Measurements from ENCODE around the gene PCDH12. TPM values are rescaled to one million over a fixed set of nuclear protein-coding genes. Genes with fewer than 3 reads are reported as not detected.

PCDH12 gene
- total RNA-seq (2012; rRNA removed), result 1.7 and 4.8 TPM in 2 replicates

DNA sequence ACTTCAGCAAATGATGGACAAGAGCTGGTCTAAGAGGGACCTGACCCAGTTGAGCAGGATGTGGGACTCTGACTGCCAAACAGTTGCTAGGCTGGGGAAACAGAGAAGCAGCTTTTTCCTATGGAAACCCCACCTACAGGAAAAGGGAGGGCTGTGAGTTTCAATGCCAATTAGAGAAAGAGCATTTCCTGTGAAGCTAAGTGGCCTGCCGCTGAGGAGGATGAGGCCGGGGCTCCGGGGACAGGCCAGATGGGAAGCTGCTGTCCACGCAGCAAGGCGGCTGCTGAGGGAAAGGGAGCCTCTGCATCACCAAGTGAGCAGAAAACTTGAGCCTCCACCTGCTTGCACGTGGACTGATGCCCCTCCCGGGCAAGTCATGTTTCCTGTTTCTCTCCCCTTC, at the start of gene PCDH12:
TSS of gene PCDH12 (minus strand) at position 90 of the 400 bp plus-strand sequence. CDS start 351 bp downstream, outside the sequence.
- peaks cover 3% of the 10 kb centered on the region for H3K4me1 ChIP-seq (ENCODE audit: control insufficient read depth, insufficient read depth, low read length)

DNA sequence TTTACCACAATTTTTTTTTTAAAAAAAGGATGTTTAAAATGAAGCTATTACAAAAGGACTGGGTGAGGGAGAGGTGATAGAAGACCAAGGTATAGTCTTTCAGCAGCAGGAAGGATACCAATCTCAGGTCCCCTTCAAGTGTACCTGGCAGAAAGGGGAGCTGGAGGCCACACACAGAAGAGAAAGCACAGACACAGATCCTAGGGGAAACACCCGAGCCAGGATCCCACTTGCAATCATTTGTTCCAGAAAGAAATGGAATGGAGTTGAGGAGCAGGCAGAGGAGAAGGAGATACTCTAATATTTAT, 49.2 kb upstream of the PCDH12 start:
- peaks cover 43% of the 10 kb centered on the region for H3K36me3 ChIP-seq (ENCODE audit: insufficient read depth, low read length)

More for the DNA sequence above, at the start of gene PCDH12:
- Histone ChIP-seq H3K36me3 (ENCODE audit: insufficient read depth, low read length) (no peaks in the 10 kb centered on the region), H3K4me2 (ENCODE audit: low read length) (no peak within 1 kb of the TSS), H3K9ac (ENCODE audit: low read depth, low read length) (no peak within 1 kb of the TSS), H3K27me3 (ENCODE audit: control insufficient read depth, insufficient read depth, low read length) (peaks cover 5% of the 10 kb centered on the region), H3K4me3 (ENCODE audit: low read length) (no peak within 1 kb of the TSS), H3K9me3 (replicated peaks; ENCODE audit: low read length) (no peaks in the 10 kb centered on the region)

DNA sequence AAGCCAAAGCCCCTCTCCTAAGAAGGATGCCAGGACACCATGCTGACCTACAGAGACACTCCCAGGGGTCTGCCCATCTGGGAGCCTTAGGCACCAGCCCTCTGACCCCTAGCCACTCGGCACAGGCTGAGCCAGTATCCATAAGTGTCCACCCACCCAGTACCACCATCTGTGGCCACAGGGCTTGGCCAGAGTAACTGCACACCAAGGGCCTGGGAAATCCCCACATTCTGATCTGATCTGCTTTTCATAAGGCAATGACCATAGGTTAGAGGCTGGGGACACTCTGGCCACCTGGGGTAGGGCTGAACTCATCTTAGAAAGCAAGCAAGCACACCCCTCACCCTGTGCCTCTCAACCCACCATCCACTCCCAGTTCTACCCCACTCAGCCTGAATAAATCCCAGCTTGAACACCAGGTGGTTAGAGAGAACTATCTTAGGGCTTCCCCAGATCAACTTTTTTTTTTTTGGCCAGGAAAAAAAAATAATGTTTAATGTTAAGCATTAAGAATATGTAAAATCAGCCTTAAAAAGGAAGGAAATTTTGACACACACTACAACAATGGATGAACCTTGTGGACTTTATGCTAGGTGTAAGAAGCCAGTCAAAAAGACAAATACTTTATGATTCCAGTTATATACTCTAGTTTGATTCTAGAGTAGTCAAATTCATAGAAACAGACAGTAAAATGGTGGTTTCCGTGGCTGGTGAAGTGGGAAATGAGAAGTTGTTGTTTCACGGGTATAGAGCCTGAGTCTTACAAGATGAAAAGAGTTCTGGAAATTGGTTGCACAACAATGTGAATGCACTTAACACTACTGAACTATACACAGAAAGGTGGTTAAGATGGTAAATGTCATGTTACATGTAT, 48.6 kb upstream of the PCDH12 start:
- Histone ChIP-seq H3K4me3 (ENCODE audit: low read length) (no peak overlapping the region), H3K9ac (ENCODE audit: low read depth, low read length) (no peak overlapping the region), H3K36me3 (ENCODE audit: insufficient read depth, low read length) (peaks cover 48% of the 10 kb centered on the region), H3K27me3 (ENCODE audit: control insufficient read depth, insufficient read depth, low read length) (no peaks in the 10 kb centered on the region), H3K4me1 (ENCODE audit: control insufficient read depth, insufficient read depth, low read length) (no peaks in the 10 kb centered on the region), H3K4me2 (ENCODE audit: low read length) (no peak overlapping the region), H3K9me3 (replicated peaks; ENCODE audit: low read length) (no peaks in the 10 kb centered on the region)

More for the DNA sequence above, 49.2 kb upstream of the PCDH12 start:
- no peaks in the 10 kb centered on the region for H3K27me3 ChIP-seq (ENCODE audit: control insufficient read depth, insufficient read depth, low read length)
- peaks cover 6% of the 10 kb centered on the region for H3K4me1 ChIP-seq (ENCODE audit: control insufficient read depth, insufficient read depth, low read length)
- no peaks in the 10 kb centered on the region for H3K9me3 ChIP-seq (replicated peaks; ENCODE audit: low read length)
- H3K4me3 ChIP-seq (ENCODE audit: low read length), result no peak overlapping the region
- no peak overlapping the region for H3K4me2 ChIP-seq (ENCODE audit: low read length)
- no peak overlapping the region for H3K9ac ChIP-seq (ENCODE audit: low read depth, low read length)

DNA sequence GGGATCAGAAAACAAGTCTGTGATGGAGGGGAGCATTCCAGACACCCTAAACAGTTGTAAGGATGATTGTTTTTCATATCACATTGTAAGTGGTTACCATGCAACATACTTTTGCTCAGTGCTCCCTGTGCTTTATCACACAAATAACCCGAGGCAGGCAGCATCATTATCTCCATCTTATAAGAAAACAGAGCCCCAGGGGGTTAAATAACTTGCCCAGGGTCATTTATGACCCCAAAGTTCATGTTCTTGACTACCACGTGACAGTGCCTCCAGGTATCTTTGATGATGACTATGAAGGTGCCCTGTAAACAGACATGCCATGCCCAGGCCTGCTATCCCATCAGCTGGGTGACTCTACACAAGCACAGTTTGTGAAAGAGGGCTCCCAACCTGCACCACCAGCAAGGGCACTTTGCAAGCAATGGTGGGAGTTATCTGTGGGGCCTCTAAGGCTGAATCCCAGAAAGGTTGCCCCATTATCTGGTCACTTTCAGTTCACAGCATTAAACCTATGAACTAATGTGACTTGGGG, 45.3 kb upstream of the PCDH12 start:
- H3K36me3 ChIP-seq (ENCODE audit: insufficient read depth, low read length), result peaks cover 63% of the 10 kb centered on the region
- no peak overlapping the region for H3K4me3 ChIP-seq (ENCODE audit: low read length)
- H3K4me2 ChIP-seq (ENCODE audit: low read length), result no peak overlapping the region
- no peaks in the 10 kb centered on the region for H3K27me3 ChIP-seq (ENCODE audit: control insufficient read depth, insufficient read depth, low read length)
- no peaks in the 10 kb centered on the region for H3K4me1 ChIP-seq (ENCODE audit: control insufficient read depth, insufficient read depth, low read length)
- no peaks in the 10 kb centered on the region for H3K9me3 ChIP-seq (replicated peaks; ENCODE audit: low read length)
- no peak overlapping the region for H3K9ac ChIP-seq (ENCODE audit: low read depth, low read length)

- H3K36me3 ChIP-seq (ENCODE audit: insufficient read depth, low read length), result peaks cover 51% of the 10 kb centered on the region
- H3K27me3 ChIP-seq (ENCODE audit: control insufficient read depth, insufficient read depth, low read length), result no peaks in the 10 kb centered on the region
- H3K9me3 ChIP-seq (replicated peaks; ENCODE audit: low read length), result no peaks in the 10 kb centered on the region
- H3K9ac ChIP-seq (ENCODE audit: low read depth, low read length), result no peak overlapping the region
- no peak overlapping the region for H3K4me2 ChIP-seq (ENCODE audit: low read length)
- H3K4me1 ChIP-seq (ENCODE audit: control insufficient read depth, insufficient read depth, low read length), result no peaks in the 10 kb centered on the region
- no peak overlapping the region for H3K4me3 ChIP-seq (ENCODE audit: low read length)
Observed at GRCh38 chr5:142000704-142001484, 42.9 kb upstream of the PCDH12 start.

- H3K27me3 ChIP-seq (ENCODE audit: control insufficient read depth, insufficient read depth, low read length), result no peaks in the 10 kb centered on the region
- H3K4me1 ChIP-seq (ENCODE audit: control insufficient read depth, insufficient read depth, low read length), result no peaks in the 10 kb centered on the region
- no peak overlapping the region for H3K9ac ChIP-seq (ENCODE audit: low read depth, low read length)
- H3K36me3 ChIP-seq (ENCODE audit: insufficient read depth, low read length), result peaks cover 46% of the 10 kb centered on the region
- H3K4me2 ChIP-seq (ENCODE audit: low read length), result no peak overlapping the region
- H3K4me3 ChIP-seq (ENCODE audit: low read length), result no peak overlapping the region
- no peaks in the 10 kb centered on the region for H3K9me3 ChIP-seq (replicated peaks; ENCODE audit: low read length)
Observed at GRCh38 chr5:142000173-142000572, 42.2 kb upstream of the PCDH12 start.

GRCh38 chr5:141997358-141997960, 39.5 kb upstream of the PCDH12 start:
- Histone ChIP-seq H3K4me2 (ENCODE audit: low read length) (no peak overlapping the region), H3K4me3 (ENCODE audit: low read length) (no peak overlapping the region), H3K36me3 (ENCODE audit: insufficient read depth, low read length) (peaks cover 51% of the 10 kb centered on the region), H3K9me3 (replicated peaks; ENCODE audit: low read length) (no peaks in the 10 kb centered on the region), H3K27me3 (ENCODE audit: control insufficient read depth, insufficient read depth, low read length) (no peaks in the 10 kb centered on the region), H3K9ac (ENCODE audit: low read depth, low read length) (no peak overlapping the region), H3K4me1 (ENCODE audit: control insufficient read depth, insufficient read depth, low read length) (no peaks in the 10 kb centered on the region)

DNA sequence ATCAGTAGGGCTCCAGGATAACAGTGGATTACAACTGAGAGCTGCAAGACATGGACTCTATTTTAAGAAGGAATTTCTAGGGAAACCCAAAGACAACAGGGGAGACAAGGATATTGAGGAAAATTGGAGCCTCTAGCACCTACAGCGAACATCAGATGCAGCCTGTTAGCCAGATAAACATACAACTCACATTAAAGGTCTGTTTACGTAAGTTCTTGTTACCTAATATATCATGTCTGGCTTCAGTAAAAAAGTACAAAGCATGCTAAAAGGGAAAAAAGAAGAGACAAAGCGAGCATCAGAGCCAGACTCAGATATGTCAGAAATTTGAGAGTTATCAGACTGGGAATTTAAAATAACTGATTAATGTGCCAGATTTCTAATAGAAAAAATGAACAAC, 37.7 kb upstream of the PCDH12 start:
- Histone ChIP-seq H3K4me2 (ENCODE audit: low read length) (no peak overlapping the region), H3K4me3 (ENCODE audit: low read length) (no peak overlapping the region), H3K9me3 (replicated peaks; ENCODE audit: low read length) (no peaks in the 10 kb centered on the region), H3K9ac (ENCODE audit: low read depth, low read length) (no peak overlapping the region), H3K27me3 (ENCODE audit: control insufficient read depth, insufficient read depth, low read length) (no peaks in the 10 kb centered on the region), H3K4me1 (ENCODE audit: control insufficient read depth, insufficient read depth, low read length) (no peaks in the 10 kb centered on the region), H3K36me3 (ENCODE audit: insufficient read depth, low read length) (peaks cover 40% of the 10 kb centered on the region)

- Histone ChIP-seq H3K4me1 (ENCODE audit: control insufficient read depth, insufficient read depth, low read length) (no peaks in the 10 kb centered on the region), H3K9ac (ENCODE audit: low read depth, low read length) (no peak overlapping the region), H3K4me2 (ENCODE audit: low read length) (no peak overlapping the region), H3K4me3 (ENCODE audit: low read length) (no peak overlapping the region), H3K36me3 (ENCODE audit: insufficient read depth, low read length) (peaks cover 40% of the 10 kb centered on the region), H3K27me3 (ENCODE audit: control insufficient read depth, insufficient read depth, low read length) (no peaks in the 10 kb centered on the region), H3K9me3 (replicated peaks; ENCODE audit: low read length) (no peaks in the 10 kb centered on the region)
Observed at GRCh38 chr5:141994511-141995136, 36.6 kb upstream of the PCDH12 start.

DNA sequence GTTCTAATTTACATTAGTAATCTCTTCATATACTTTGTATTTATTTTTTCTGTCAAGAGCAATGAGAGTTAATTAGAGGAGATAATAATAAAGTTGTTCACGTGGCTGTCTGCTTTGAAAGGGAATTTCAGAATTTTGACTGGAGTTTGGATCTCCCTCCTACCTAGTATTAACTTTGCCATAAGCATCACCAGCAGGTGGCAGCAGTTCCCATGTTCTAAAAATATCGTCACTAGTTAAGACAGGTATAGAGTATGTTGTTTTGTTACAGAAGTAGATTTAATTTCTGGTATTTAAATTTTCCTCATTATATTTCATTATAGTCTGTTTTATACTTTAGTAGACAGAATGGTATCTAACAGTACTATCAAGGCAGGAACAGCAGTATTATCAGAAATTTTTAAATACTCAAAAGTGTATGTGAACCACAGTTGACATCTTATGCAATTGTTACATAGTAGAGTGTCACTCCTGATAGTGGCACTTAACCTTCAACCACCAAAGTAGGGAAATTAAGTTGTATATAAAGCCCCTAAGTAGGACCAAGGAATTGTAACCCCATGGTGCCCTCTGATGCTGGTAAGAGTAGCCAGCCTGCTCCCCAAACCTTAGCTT, 34.5 kb upstream of the PCDH12 start:
- Histone ChIP-seq H3K27me3 (ENCODE audit: control insufficient read depth, insufficient read depth, low read length) (no peaks in the 10 kb centered on the region), H3K4me2 (ENCODE audit: low read length) (no peak overlapping the region), H3K4me3 (ENCODE audit: low read length) (no peak overlapping the region), H3K36me3 (ENCODE audit: insufficient read depth, low read length) (peaks cover 40% of the 10 kb centered on the region), H3K9ac (ENCODE audit: low read depth, low read length) (no peak overlapping the region), H3K4me1 (ENCODE audit: control insufficient read depth, insufficient read depth, low read length) (no peaks in the 10 kb centered on the region), H3K9me3 (replicated peaks; ENCODE audit: low read length) (no peaks in the 10 kb centered on the region)
